ENCODE measurements around the gene PAXX.

- no peak for TF ChIP-seq CTCF (IDR thresholded peaks at IDR 0.05; ENCODE audit: borderline replicate concordance, extremely low read depth, low read length, poor library complexity, severe bottlenecking)
- TF ChIP-seq EZH2 (IDR thresholded peaks at IDR 0.05; ENCODE audit: borderline replicate concordance, low read depth, low read length, severe bottlenecking) = no peak
Observed at GRCh38 chr9:136972335-136972734, 19.9 kb upstream of the PAXX start.
